Measurements from ENCODE around the gene CHMP6. TPM values are rescaled to one million over a fixed set of nuclear protein-coding genes. Genes with fewer than 3 reads are reported as not detected.

CHMP6 gene
- 0.63 TPM in 1 of 2 replicates, not detected in the other for polyA plus RNA-seq

GRCh38 chr17:80991645-80992076 is at the start of gene CHMP6:
Gene CHMP6, plus strand, starts transcription at chr17:80991841. Its CDS starts 78 bp downstream, at chr17:80991919.

GRCh38 chr17:81034779-81035520 is 43.3 kb downstream of the CHMP6 start, which contains the start of gene BAIAP2:
Gene BAIAP2, plus strand, starts transcription at chr17:81035151. Its CDS starts 104 bp downstream, at chr17:81035255.

Other genes starting within 250 kb of the CHMP6 start
- 180 and 236 TPM in 2 replicates for gene BAIAP2, start 43.3 kb downstream of the CHMP6 start, polyA plus RNA-seq
- not detected in 2 replicates for gene PVALEF, start 173.7 kb downstream of the CHMP6 start, polyA plus RNA-seq
- 0.48 and 0.56 TPM in 2 replicates for gene AATK, start 174.4 kb downstream of the CHMP6 start, polyA plus RNA-seq
- 0.36 TPM in 1 of 2 replicates, not detected in the other for gene CEP131, start 231.1 kb downstream of the CHMP6 start, polyA plus RNA-seq
- gene TEPSIN, start 247.2 kb downstream of the CHMP6 start, polyA plus RNA-seq, result 0.42 and 2.8 TPM in 2 replicates
- 33.9 and 55.0 TPM in 2 replicates for gene NDUFAF8, start 247.5 kb downstream of the CHMP6 start, polyA plus RNA-seq